ENCODE results near the gene PUM2.

The PUM2 gene

GRCh38 chr2:20304411-20304810 is 46.2 kb downstream of the PUM2 start:
- H3K27ac ChIP-seq (ENCODE audit: low read depth, low read length) = no peak overlapping the region
- peaks cover 93% of the 10 kb centered on the region for H3K36me3 ChIP-seq (ENCODE audit: insufficient read depth, low read length)
- H3K4me1 ChIP-seq (ENCODE audit: insufficient read depth, low read length) = 0 out of 2 replicates have a peak, but pooled peaks cover 12% of the 10 kb centered on the region
- H3K9ac ChIP-seq (ENCODE audit: low read depth, low read length) = no peak overlapping the region
- no peak overlapping the region for H3K4me3 ChIP-seq (ENCODE audit: low read length)
- H3K27me3 ChIP-seq (ENCODE audit: insufficient read depth, low read length) = no peaks in the 10 kb centered on the region
- 97% methylated on average over 1 of the region's 1 CpG for WGBS
- no peaks in the 10 kb centered on the region for H3K9me3 ChIP-seq (ENCODE audit: insufficient read depth, low read depth, low read length)

DNA sequence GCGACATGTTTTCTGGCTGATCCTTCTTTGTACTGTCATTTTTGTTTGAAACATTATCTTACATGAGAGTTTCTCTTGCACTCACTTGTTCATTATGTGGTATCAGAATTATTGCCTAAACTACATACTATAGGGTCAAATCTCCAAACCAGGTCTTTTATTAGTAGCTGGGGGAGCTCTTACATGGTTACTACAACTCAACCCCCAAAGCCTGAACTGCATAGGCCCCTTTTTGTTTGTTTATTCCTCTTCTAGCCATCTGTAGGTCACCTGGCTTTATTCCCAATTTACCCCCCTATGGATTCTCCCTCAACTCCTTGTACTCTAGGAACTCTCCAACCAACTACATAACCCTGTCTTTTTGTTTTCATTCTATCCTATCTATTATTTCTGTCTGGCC is 46.7 kb downstream of the PUM2 start:
- Histone ChIP-seq H3K36me3 (ENCODE audit: insufficient read depth, low read length) (peaks cover 93% of the 10 kb centered on the region), H3K9me3 (ENCODE audit: insufficient read depth, low read depth, low read length) (no peaks in the 10 kb centered on the region), H3K27ac (ENCODE audit: low read depth, low read length) (no peak overlapping the region), H3K27me3 (ENCODE audit: insufficient read depth, low read length) (no peaks in the 10 kb centered on the region), H3K4me1 (ENCODE audit: insufficient read depth, low read length) (0 out of 2 replicates have a peak, but pooled peaks cover 12% of the 10 kb centered on the region), H3K9ac (ENCODE audit: low read depth, low read length) (no peak overlapping the region), H3K4me3 (ENCODE audit: low read length) (no peak overlapping the region)
- 88% methylated on average over 1 of the region's 1 CpG for WGBS

GRCh38 chr2:20302019-20302418 is 48.6 kb downstream of the PUM2 start:
- Histone ChIP-seq H3K36me3 (ENCODE audit: insufficient read depth, low read length) (peaks cover 92% of the 10 kb centered on the region), H3K4me3 (ENCODE audit: low read length) (no peak overlapping the region), H3K27me3 (ENCODE audit: insufficient read depth, low read length) (no peaks in the 10 kb centered on the region), H3K9me3 (ENCODE audit: insufficient read depth, low read depth, low read length) (no peaks in the 10 kb centered on the region), H3K9ac (ENCODE audit: low read depth, low read length) (no peak overlapping the region), H3K4me1 (ENCODE audit: insufficient read depth, low read length) (0 out of 2 replicates have a peak, but pooled peaks cover 12% of the 10 kb centered on the region), H3K27ac (ENCODE audit: low read depth, low read length) (no peak overlapping the region)
- WGBS = 96% methylated on average over 3 of the region's 4 CpGs

- H3K36me3 ChIP-seq (ENCODE audit: insufficient read depth, low read length) = peaks cover 89% of the 10 kb centered on the region
- H3K4me3 ChIP-seq (ENCODE audit: low read length) = no peak overlapping the region
- H3K27me3 ChIP-seq (ENCODE audit: insufficient read depth, low read length) = no peaks in the 10 kb centered on the region
- no peak overlapping the region for H3K9ac ChIP-seq (ENCODE audit: low read depth, low read length)
- H3K9me3 ChIP-seq (ENCODE audit: insufficient read depth, low read depth, low read length) = no peaks in the 10 kb centered on the region
- no peak overlapping the region for H3K27ac ChIP-seq (ENCODE audit: low read depth, low read length)
- H3K4me1 ChIP-seq (ENCODE audit: insufficient read depth, low read length) = 0 out of 2 replicates have a peak, but pooled peaks cover 12% of the 10 kb centered on the region
- 93% methylated on average over 5 of the region's 5 CpGs for WGBS
Observed at GRCh38 chr2:20300656-20301055, 50.0 kb downstream of the PUM2 start.

DNA sequence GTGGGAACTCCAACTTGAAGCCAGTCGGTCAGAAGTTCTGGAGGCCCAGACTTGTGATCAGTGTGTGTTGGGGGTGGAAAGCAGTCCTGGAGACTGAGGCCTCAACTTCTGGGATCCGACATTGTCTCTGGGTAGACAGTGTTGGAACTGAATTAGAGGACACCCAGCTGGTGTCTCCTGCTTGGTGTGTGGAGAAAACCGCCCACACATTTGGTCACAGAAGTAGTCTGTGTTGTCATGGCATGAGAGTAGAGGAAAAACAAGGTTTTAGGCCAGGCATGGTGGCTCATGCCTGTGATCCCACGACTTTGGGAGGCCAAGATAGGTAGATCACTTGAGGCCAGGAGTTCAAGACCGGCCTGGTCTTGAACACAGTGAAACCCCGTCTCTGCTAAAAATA is 51.5 kb downstream of the PUM2 start:
- Histone ChIP-seq H3K9me3 (ENCODE audit: insufficient read depth, low read depth, low read length) (no peaks in the 10 kb centered on the region), H3K9ac (ENCODE audit: low read depth, low read length) (no peak overlapping the region), H3K4me1 (ENCODE audit: insufficient read depth, low read length) (0 out of 2 replicates have a peak, but pooled peaks cover 6% of the 10 kb centered on the region), H3K27me3 (ENCODE audit: insufficient read depth, low read length) (no peaks in the 10 kb centered on the region), H3K36me3 (ENCODE audit: insufficient read depth, low read length) (peaks cover 89% of the 10 kb centered on the region), H3K27ac (ENCODE audit: low read depth, low read length) (no peak overlapping the region), H3K4me3 (ENCODE audit: low read length) (no peak overlapping the region)
- 94% methylated on average over 6 of the region's 6 CpGs for WGBS

DNA sequence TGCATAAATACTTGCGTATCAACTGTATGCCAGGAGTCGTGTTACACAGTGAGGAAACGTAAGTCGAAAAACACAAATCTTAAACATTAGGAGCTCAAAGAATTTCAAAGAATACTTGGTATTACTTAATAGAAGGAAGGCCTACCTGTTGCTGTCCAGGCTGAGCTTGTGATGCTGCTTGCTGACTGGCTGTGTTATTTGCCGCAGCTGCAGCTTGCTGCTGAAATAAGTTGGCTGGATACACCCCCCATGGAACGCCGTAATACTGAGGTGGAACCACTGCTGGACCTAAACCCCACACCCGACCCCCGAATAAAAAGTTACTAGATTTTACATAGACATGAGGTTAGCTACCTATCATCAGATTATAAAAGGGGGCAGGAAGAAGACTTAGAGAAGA is 56.4 kb downstream of the PUM2 start:
- H3K9me3 ChIP-seq (ENCODE audit: insufficient read depth, low read depth, low read length) = no peaks in the 10 kb centered on the region
- H3K9ac ChIP-seq (ENCODE audit: low read depth, low read length) = no peak overlapping the region
- peaks cover 83% of the 10 kb centered on the region for H3K36me3 ChIP-seq (ENCODE audit: insufficient read depth, low read length)
- 97% methylated on average over 9 of the region's 9 CpGs for WGBS
- H3K4me3 ChIP-seq (ENCODE audit: low read length) = no peak overlapping the region
- peaks cover 4% of the 10 kb centered on the region for H3K4me1 ChIP-seq (ENCODE audit: insufficient read depth, low read length)
- no peak overlapping the region for H3K27ac ChIP-seq (ENCODE audit: low read depth, low read length)
- H3K27me3 ChIP-seq (ENCODE audit: insufficient read depth, low read length) = no peaks in the 10 kb centered on the region

DNA sequence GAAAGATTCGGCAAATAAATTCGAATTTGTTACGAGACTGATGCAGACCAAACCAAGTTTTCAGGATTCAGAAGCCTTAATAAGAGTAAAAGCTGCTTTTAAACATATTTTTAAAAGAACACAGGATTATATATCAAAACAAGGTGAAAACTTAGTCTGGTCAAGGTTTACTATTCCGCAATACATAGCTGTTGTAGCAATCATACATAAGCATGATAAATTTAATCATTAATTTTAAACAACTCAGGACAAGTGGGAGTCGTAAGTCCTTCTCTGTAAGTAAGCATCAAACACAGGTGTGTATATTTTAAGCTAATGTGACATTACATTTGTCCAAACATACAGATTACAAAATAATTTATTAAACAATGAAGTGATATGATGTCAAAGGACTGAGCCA is 57.7 kb downstream of the PUM2 start:
- Histone ChIP-seq H3K36me3 (ENCODE audit: insufficient read depth, low read length) (peaks cover 84% of the 10 kb centered on the region), H3K4me3 (ENCODE audit: low read length) (no peak overlapping the region), H3K27ac (ENCODE audit: low read depth, low read length) (no peak overlapping the region), H3K4me1 (ENCODE audit: insufficient read depth, low read length) (peaks cover 4% of the 10 kb centered on the region), H3K9ac (ENCODE audit: low read depth, low read length) (no peak overlapping the region), H3K27me3 (ENCODE audit: insufficient read depth, low read length) (no peaks in the 10 kb centered on the region), H3K9me3 (ENCODE audit: insufficient read depth, low read depth, low read length) (no peaks in the 10 kb centered on the region)
- 99% methylated on average over 4 of the region's 5 CpGs for WGBS

- H3K4me3 ChIP-seq (ENCODE audit: low read length) = no peak overlapping the region
- WGBS = 93% methylated on average over 13 of the region's 13 CpGs
- H3K9ac ChIP-seq (ENCODE audit: low read depth, low read length) = no peak overlapping the region
- peaks cover 4% of the 10 kb centered on the region for H3K4me1 ChIP-seq (ENCODE audit: insufficient read depth, low read length)
- no peaks in the 10 kb centered on the region for H3K9me3 ChIP-seq (ENCODE audit: insufficient read depth, low read depth, low read length)
- no peaks in the 10 kb centered on the region for H3K27me3 ChIP-seq (ENCODE audit: insufficient read depth, low read length)
- peaks cover 84% of the 10 kb centered on the region for H3K36me3 ChIP-seq (ENCODE audit: insufficient read depth, low read length)
- peak overlapping the region; percentile 54; the same call in 1 of the 2 replicates for H3K27ac ChIP-seq (ENCODE audit: low read depth, low read length)
Observed at GRCh38 chr2:20291846-20292408, 58.7 kb downstream of the PUM2 start.

GRCh38 chr2:20291106-20291564 is 59.5 kb downstream of the PUM2 start:
- H3K4me1 ChIP-seq (ENCODE audit: insufficient read depth, low read length) = peaks cover 4% of the 10 kb centered on the region
- H3K27me3 ChIP-seq (ENCODE audit: insufficient read depth, low read length) = no peaks in the 10 kb centered on the region
- no peak overlapping the region for H3K9ac ChIP-seq (ENCODE audit: low read depth, low read length)
- H3K27ac ChIP-seq (ENCODE audit: low read depth, low read length) = peak overlapping the region; percentile 54; the same call in 1 of the 2 replicates
- H3K36me3 ChIP-seq (ENCODE audit: insufficient read depth, low read length) = peaks cover 86% of the 10 kb centered on the region
- H3K9me3 ChIP-seq (ENCODE audit: insufficient read depth, low read depth, low read length) = no peaks in the 10 kb centered on the region
- WGBS = 73% methylated on average over 7 of the region's 7 CpGs
- no peak overlapping the region for H3K4me3 ChIP-seq (ENCODE audit: low read length)

GRCh38 chr2:20288642-20289340 is 61.9 kb downstream of the PUM2 start:
- H3K36me3 ChIP-seq (ENCODE audit: insufficient read depth, low read length) = peaks cover 87% of the 10 kb centered on the region

GRCh38 chr2:20282916-20283592 is 67.6 kb downstream of the PUM2 start:
- Histone ChIP-seq H3K4me3 (ENCODE audit: low read length) (no peak overlapping the region), H3K9me3 (ENCODE audit: insufficient read depth, low read depth, low read length) (no peaks in the 10 kb centered on the region), H3K9ac (ENCODE audit: low read depth, low read length) (no peak overlapping the region), H3K27ac (ENCODE audit: low read depth, low read length) (no peak overlapping the region), H3K36me3 (ENCODE audit: insufficient read depth, low read length) (peaks cover 100% of the 10 kb centered on the region), H3K4me1 (ENCODE audit: insufficient read depth, low read length) (no peaks in the 10 kb centered on the region), H3K27me3 (ENCODE audit: insufficient read depth, low read length) (no peaks in the 10 kb centered on the region)
- 93% methylated on average over 3 of the region's 3 CpGs for WGBS

More at GRCh38 chr2:20288642-20289340, 61.9 kb downstream of the PUM2 start:
- Histone ChIP-seq H3K9ac (ENCODE audit: low read depth, low read length) (no peak overlapping the region), H3K4me3 (ENCODE audit: low read length) (no peak overlapping the region), H3K27ac (ENCODE audit: low read depth, low read length) (no peak overlapping the region), H3K9me3 (ENCODE audit: insufficient read depth, low read depth, low read length) (no peaks in the 10 kb centered on the region), H3K27me3 (ENCODE audit: insufficient read depth, low read length) (no peaks in the 10 kb centered on the region), H3K4me1 (ENCODE audit: insufficient read depth, low read length) (peaks cover 4% of the 10 kb centered on the region)
- 96% methylated on average over 6 of the region's 7 CpGs for WGBS

Data from HUES64 (cell line).